Right ventricle myocardium superior (tissue), 1 donor: ENCODE results near the gene OLAH. TPM values are rescaled to one million over a fixed set of nuclear protein-coding genes. Genes with fewer than 3 reads are reported as not detected.

Experiments
- ATAC-seq: fragments of 200-7000 bp; cut with Tn5 transposase; one replicate; pipeline ENCODE4 v1.9.1; 2020; ENCODE audit warnings: mild to moderate bottlenecking; ENCODE audit not compliant: poor library complexity
- DNase-seq: peaks from one replicate; pipeline ENCODE4 v3.0.0-alpha.2; 2020
- intact Hi-C: fragments of 100-400 bp; cut with DNase I; formaldehyde crosslinking; loops from one replicate; pipeline ENCODE4 v1.11.2; 2022
- total RNA-seq: library from RNA; stranded (reverse); fragmentation: NEBNext Ultra II Directional; extraction: Animal tissue kit (Norgen Biotek cat#: 25700); gene quantifications from one replicate; pipeline ENCODE4 v1.2.1, GENCODE V29; 2021
- donor health status: DM: no; HTN: yes; CAD: no; lungs with severe emphysema.

OLAH gene
- total RNA-seq, 1 donor from 2014 or later = 0.27 TPM

GRCh38 chr10:15060638-15061037 lies 16.9 kb downstream of the OLAH start:
- intact Hi-C loops = no loop called here
- ATAC-seq = no peak
- no peak for DNase-seq

GRCh38 chr10:15067154-15067553 lies 23.4 kb downstream of the OLAH start:
- intact Hi-C loops = no loop called here
- DNase-seq (no peak), ATAC-seq (no peak)

GRCh38 chr10:15068802-15069201 lies 25.1 kb downstream of the OLAH start:
- ATAC-seq = no peak
- DNase-seq = no peak
- intact Hi-C loops = no loop called here

GRCh38 chr10:15069230-15069629 lies 25.5 kb downstream of the OLAH start:
- ATAC-seq = no peak
- intact Hi-C loops = no loop called here
- DNase-seq = no peak

GRCh38 chr10:15072358-15072757 lies 28.6 kb downstream of the OLAH start:
- intact Hi-C loops = no loop called here
- no peak for DNase-seq
- ATAC-seq = no peak

- no peak for DNase-seq
- ATAC-seq = no peak
- intact Hi-C loops = no loop called here
Measured at GRCh38 chr10:15075421-15075820, 31.7 kb downstream of the OLAH start.

- intact Hi-C loops = no loop called here
- ATAC-seq = no peak
- no peak for DNase-seq
Measured at GRCh38 chr10:15083674-15084501, 40.1 kb downstream of the OLAH start.

GRCh38 chr10:15084502-15084922 lies 40.8 kb downstream of the OLAH start:
- intact Hi-C loops = no loop called here
- ATAC-seq (peak; percentile 67), DNase-seq (no peak)

GRCh38 chr10:15088428-15089261 lies 44.9 kb downstream of the OLAH start, which contains the start of gene ACBD7:
Gene ACBD7, minus strand, starts transcription at chr10:15088776. Its CDS starts 48 bp downstream, at chr10:15088728.
- intact Hi-C loops = no loop called here
- peak; percentile 99 for ATAC-seq

GRCh38 chr10:15091418-15091817 lies 47.7 kb downstream of the OLAH start:
- DNase-seq = no peak
- ATAC-seq = no peak
- intact Hi-C loops = loop anchor here (10.0 kb wide), 1 partner anchor 137 kb away; the partner anchor contains the start of genes DCLRE1C and MEIG1

More at GRCh38 chr10:15088428-15089261, 44.9 kb downstream of the OLAH start, which contains the start of gene ACBD7:
- peak; percentile 85 for DNase-seq

- DNase-seq (no peak), ATAC-seq (no peak)
- intact Hi-C loops = loop anchor here (10.0 kb wide), 1 partner anchor 138 kb away; the partner anchor contains the start of genes DCLRE1C and MEIG1
Measured at GRCh38 chr10:15092855-15093408, 49.2 kb downstream of the OLAH start.

- DNase-seq (no peak), ATAC-seq (peak; percentile 11)
- intact Hi-C loops = loop anchor here (10.0 kb wide), 1 partner anchor 142 kb away; the partner anchor contains the start of genes DCLRE1C and MEIG1
Measured at GRCh38 chr10:15096661-15097010, 52.9 kb downstream of the OLAH start.

GRCh38 chr10:15097011-15097812 lies 53.5 kb downstream of the OLAH start, which contains the start of gene RPP38:
Gene RPP38, plus strand, starts transcription at chr10:15097355. Its CDS starts 5,960 bp downstream, at chr10:15103315.
- intact Hi-C loops = loop anchor here (10.0 kb wide), 1 partner anchor 142 kb away; the partner anchor contains the start of genes DCLRE1C and MEIG1
- DNase-seq = peak; percentile 98
- peak; percentile 99 for ATAC-seq

- intact Hi-C loops = loop anchor here (10.0 kb wide), 1 partner anchor 145 kb away; the partner anchor contains the start of genes DCLRE1C and MEIG1
- DNase-seq = no peak
- no peak for ATAC-seq
Measured at GRCh38 chr10:15099886-15100285, 56.1 kb downstream of the OLAH start.

- intact Hi-C loops = no loop called here
- no peak for ATAC-seq
Measured at GRCh38 chr10:15103513-15103912, 59.8 kb downstream of the OLAH start.

GRCh38 chr10:15106352-15107013 lies 62.7 kb downstream of the OLAH start:
- DNase-seq = peak; percentile 78
- intact Hi-C loops = loop anchor here (5.0 kb wide), 1 partner anchor 609 kb away; no protein-coding TSS in a partner anchor
- peak; percentile 90 for ATAC-seq

More at GRCh38 chr10:15103513-15103912, 59.8 kb downstream of the OLAH start:
- DNase-seq = no peak

GRCh38 chr10:15112657-15113056 lies 68.9 kb downstream of the OLAH start:
- no peak for ATAC-seq
- intact Hi-C loops = no loop called here
- DNase-seq = no peak
